CD4-positive, alpha-beta T cell treated with Interleukin-6 at 100 ng/mL for 8 hours (primary cell): Measurements from ENCODE around the gene TNFRSF18.
A peak's percentile ranks its signal among the peaks of the same experiment; 100 is the strongest.
"Not testable (repeated sequence)": the region's sequence is repeated elsewhere in the genome, so short reads cannot be mapped to it uniquely, and the experiment has no call there.

Experiments used
- DNase-seq: peaks from one replicate; pipeline ENCODE4 v3.0.0-alpha.2; 2020; ENCODE audit warnings: mixed read lengths, low spot score

TNFRSF18 gene

GRCh38 chr1:1179346-1179982 is 26.9 kb downstream of the TNFRSF18 start:
- DNase-seq: no peak

GRCh38 chr1:1178794-1179331 is 27.5 kb downstream of the TNFRSF18 start:
- no peak for DNase-seq

- DNase-seq: no peak
Measured at GRCh38 chr1:1177452-1178206, 28.8 kb downstream of the TNFRSF18 start.

GRCh38 chr1:1176931-1177330 is 29.5 kb downstream of the TNFRSF18 start:
- DNase-seq: no peak

- DNase-seq: not testable (repeated sequence)
Measured at GRCh38 chr1:1176063-1176761, 30.2 kb downstream of the TNFRSF18 start.

GRCh38 chr1:1175221-1176062 is 30.9 kb downstream of the TNFRSF18 start:
- DNase-seq: no peak

GRCh38 chr1:1173793-1174415 is 32.5 kb downstream of the TNFRSF18 start, which contains the start of gene TTLL10:
Gene TTLL10 (plus strand): TSS chr1:1173880. CDS start chr1:1179216, 5,336 bp downstream.
- peak; percentile 71 for DNase-seq

- no peak for DNase-seq
Measured at GRCh38 chr1:1173061-1173792, 33.2 kb downstream of the TNFRSF18 start.

- no peak for DNase-seq
Measured at GRCh38 chr1:1171546-1172340, 34.6 kb downstream of the TNFRSF18 start.

GRCh38 chr1:1171161-1171545 is 35.2 kb downstream of the TNFRSF18 start:
- no peak for DNase-seq

GRCh38 chr1:1170215-1171091 is 35.9 kb downstream of the TNFRSF18 start:
- no peak for DNase-seq

GRCh38 chr1:1169429-1170214 is 36.8 kb downstream of the TNFRSF18 start:
- no peak for DNase-seq

- DNase-seq: no peak
Measured at GRCh38 chr1:1168451-1169411, 37.7 kb downstream of the TNFRSF18 start.

GRCh38 chr1:1167841-1168450 is 38.4 kb downstream of the TNFRSF18 start:
- DNase-seq: no peak

GRCh38 chr1:1167398-1167821 is 39.0 kb downstream of the TNFRSF18 start:
- no peak for DNase-seq
